Smooth muscle cell (in vitro differentiated cells): Measurements from ENCODE around the gene REG1B. TPM values are rescaled to one million over a fixed set of nuclear protein-coding genes. Genes with fewer than 3 reads are reported as not detected.

Experiments used
- DNase-seq: peaks from one replicate; lab custom pipeline; 2025; ENCODE audit not compliant: unreplicated experiment; lab: John Stamatoyannopoulos, UW
- H2AFZ ChIP-seq: fragments of 200-600 bp; sonication (generic); 2 replicates; pipeline ENCODE4 v1.6.0; 2016; ENCODE audit warnings: antibody characterized with exemption, low read depth, mild to moderate bottlenecking
- H3F3A ChIP-seq: fragments of 200-600 bp; sonication (generic); 2 replicates; pipeline ENCODE4 v1.6.0; 2017; ENCODE audit warnings: antibody characterized with exemption, low read depth
- H3K27ac ChIP-seq: fragments of 200-600 bp; sonication (generic); 2 replicates; pipeline ENCODE4 v1.5.1; 2016; ENCODE audit warnings: low read depth, mild to moderate bottlenecking
- H3K27me3 ChIP-seq: fragments of 200-600 bp; sonication (generic); 2 replicates; pipeline ENCODE4 v1.6.1; 2016; ENCODE audit warnings: low read depth, mild to moderate bottlenecking
- H3K36me3 ChIP-seq: fragments of 200-600 bp; sonication (generic); 2 replicates; pipeline ENCODE4 v1.5.1; 2016; ENCODE audit warnings: low read depth
- H3K4me1 ChIP-seq: fragments of 200-600 bp; sonication (generic); 2 replicates; pipeline ENCODE4 v1.5.1; 2016; ENCODE audit warnings: low read depth
- H3K4me2 ChIP-seq: fragments of 200-600 bp; sonication (generic); 2 replicates; pipeline ENCODE4 v1.6.0; 2016; ENCODE audit warnings: mild to moderate bottlenecking
- H3K4me3 ChIP-seq: fragments of 200-600 bp; sonication (generic); 2 replicates; pipeline ENCODE4 v1.5.1; 2016; ENCODE audit warnings: mild to moderate bottlenecking
- H3K79me2 ChIP-seq: fragments of 200-600 bp; sonication (generic); 2 replicates; pipeline ENCODE4 v1.6.0; 2016; ENCODE audit warnings: low read depth, mild to moderate bottlenecking
- H3K9ac ChIP-seq: fragments of 200-600 bp; sonication (generic); 2 replicates; pipeline ENCODE4 v1.6.0; 2016; ENCODE audit warnings: low read depth
- H3K9me3 ChIP-seq: fragments of 200-600 bp; sonication (generic); replicated peaks from 2 replicates; pipeline ENCODE4 v1.5.1; 2016; ENCODE audit warnings: low read depth
- H4K20me1 ChIP-seq: fragments of 200-600 bp; sonication (generic); 2 replicates; pipeline ENCODE4 v1.6.0; 2016; ENCODE audit warnings: low read depth
- CTCF ChIP-seq: fragments of 200-600 bp; sonication (generic); IDR thresholded peaks from 2 replicates; pipeline ENCODE4 v1.5.1; 2017; ENCODE audit warnings: borderline replicate concordance, mild to moderate bottlenecking, antibody characterized with exemption; ENCODE audit not compliant: insufficient read depth, poor library complexity, severe bottlenecking
- WGBS: methylation state at CpG from one replicate; pipeline ENCODE4 v1.1.7; 2016; ENCODE audit warnings: low lambda C conversion rate; 5-methylcytosine and 5-hydroxymethylcytosine counted together
- polyA plus RNA-seq: library from polyadenylated mRNA; unstranded; fragments of >200 nt; fragmentation: Nextera tagmentation; extraction: Ambion mirVana; gene quantifications from 2 replicates; pipeline ENCODE4 v1.2.1, GENCODE V29; 2016
- total RNA-seq: library from RNA; depleted of rRNA; stranded (reverse); fragments of >200 nt; gene quantifications from 2 replicates; pipeline ENCODE4 v1.2.3, GENCODE V29; 2014

REG1B gene
- total and polyA plus RNA-seq, 2 experiments from 2014 or later = not detected

- 93% methylated on average over 4 of the region's 4 CpGs for WGBS
- no peak overlapping the region for H3K9ac ChIP-seq
- H3K27ac ChIP-seq = no peak overlapping the region
- H2AFZ ChIP-seq = no peak overlapping the region
- H3F3A ChIP-seq = no peaks in the 10 kb centered on the region
- H3K27me3 ChIP-seq = no peaks in the 10 kb centered on the region
- no peak for TF ChIP-seq CTCF
- no peaks in the 10 kb centered on the region for H3K4me1 ChIP-seq
- no peaks in the 10 kb centered on the region for H3K79me2 ChIP-seq
- DNase-seq = no peak
- no peaks in the 10 kb centered on the region for H4K20me1 ChIP-seq
- no peak overlapping the region for H3K4me3 ChIP-seq
- H3K4me2 ChIP-seq = no peak overlapping the region
- no peaks in the 10 kb centered on the region for H3K9me3 ChIP-seq
- H3K36me3 ChIP-seq = no peaks in the 10 kb centered on the region
Observed at GRCh38 chr2:79086255-79086654, 1.5 kb downstream of the REG1B start.

GRCh38 chr2:79085382-79085781 is 2.4 kb downstream of the REG1B start:
- Histone ChIP-seq H3K79me2 (no peaks in the 10 kb centered on the region), H2AFZ (no peak overlapping the region), H3K4me1 (no peaks in the 10 kb centered on the region), H3K4me3 (no peak overlapping the region), H3K36me3 (no peaks in the 10 kb centered on the region), H4K20me1 (no peaks in the 10 kb centered on the region), H3K27ac (no peak overlapping the region), H3K9me3 (no peaks in the 10 kb centered on the region), H3K27me3 (no peaks in the 10 kb centered on the region), H3F3A (no peaks in the 10 kb centered on the region), H3K4me2 (no peak overlapping the region), H3K9ac (no peak overlapping the region)
- no peak for DNase-seq
- no peak for TF ChIP-seq CTCF
- WGBS = 89% methylated on average over 3 of the region's 3 CpGs

- DNase-seq = no peak
- Histone ChIP-seq H3K27me3 (no peaks in the 10 kb centered on the region), H3K9me3 (no peaks in the 10 kb centered on the region), H3K79me2 (no peaks in the 10 kb centered on the region), H2AFZ (no peak overlapping the region), H3K36me3 (no peaks in the 10 kb centered on the region), H3K4me1 (no peaks in the 10 kb centered on the region), H3K4me3 (no peak overlapping the region), H3F3A (no peaks in the 10 kb centered on the region), H4K20me1 (no peaks in the 10 kb centered on the region), H3K4me2 (no peak overlapping the region), H3K9ac (no peak overlapping the region), H3K27ac (no peak overlapping the region)
- WGBS = 81% methylated on average over 3 of the region's 3 CpGs
- TF ChIP-seq CTCF = no peak
Observed at GRCh38 chr2:79084495-79085135, 3.2 kb downstream of the REG1B start.

- H3K9me3 ChIP-seq = no peaks in the 10 kb centered on the region
- H3K4me2 ChIP-seq = no peak overlapping the region
- H3K9ac ChIP-seq = no peak overlapping the region
- H3K4me1 ChIP-seq = no peaks in the 10 kb centered on the region
- no peak for DNase-seq
- H4K20me1 ChIP-seq = no peaks in the 10 kb centered on the region
- H3K27me3 ChIP-seq = no peaks in the 10 kb centered on the region
- H3K4me3 ChIP-seq = no peak overlapping the region
- no peak for TF ChIP-seq CTCF
- H2AFZ ChIP-seq = no peak overlapping the region
- H3K27ac ChIP-seq = no peak overlapping the region
- no peaks in the 10 kb centered on the region for H3K79me2 ChIP-seq
- no peaks in the 10 kb centered on the region for H3F3A ChIP-seq
- no peaks in the 10 kb centered on the region for H3K36me3 ChIP-seq
Observed at GRCh38 chr2:79083597-79084251, 4.1 kb downstream of the REG1B start.
